Stimulated activated CD8-positive, alpha-beta memory T cell treated with anti-CD3 and anti-CD28 coated beads, Interleukin-7, amount 100 ng/mL, for 48 hours (primary cell): ENCODE measurements around the gene SYNE1.
"Not testable (repeated sequence)": the region's sequence is repeated elsewhere in the genome, so short reads cannot be mapped to it uniquely, and the experiment has no call there.

ENCODE experiments used
- DNase-seq, 2 donors: peaks; one replicate each; pipeline ENCODE4 v3.0.0-alpha.2; 2020; ENCODE audit warnings: low read depth in 1 of 2; ENCODE audit errors: extremely low read depth in 1 of 2

The SYNE1 gene

DNA sequence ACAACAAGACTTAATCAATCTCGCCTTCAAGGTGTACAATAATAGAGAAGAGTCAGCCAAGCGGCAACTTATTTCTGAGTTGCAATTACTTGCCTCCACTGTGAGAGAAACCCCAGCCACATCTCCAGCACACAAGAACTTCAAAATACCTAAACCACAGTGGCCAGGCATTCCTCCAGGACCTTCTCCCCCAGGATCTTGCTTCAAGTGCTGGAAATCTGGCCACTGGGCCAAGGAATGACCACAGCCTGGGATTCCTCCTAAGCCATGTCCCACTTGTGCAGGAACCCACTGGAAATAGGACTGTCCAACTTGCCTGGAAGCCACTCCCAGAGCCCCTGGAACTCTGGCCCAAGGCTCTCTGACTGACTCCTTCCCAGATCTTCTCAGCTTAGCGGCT, 144.9 kb downstream of the SYNE1 start:
- DNase-seq = not testable (repeated sequence)

DNA sequence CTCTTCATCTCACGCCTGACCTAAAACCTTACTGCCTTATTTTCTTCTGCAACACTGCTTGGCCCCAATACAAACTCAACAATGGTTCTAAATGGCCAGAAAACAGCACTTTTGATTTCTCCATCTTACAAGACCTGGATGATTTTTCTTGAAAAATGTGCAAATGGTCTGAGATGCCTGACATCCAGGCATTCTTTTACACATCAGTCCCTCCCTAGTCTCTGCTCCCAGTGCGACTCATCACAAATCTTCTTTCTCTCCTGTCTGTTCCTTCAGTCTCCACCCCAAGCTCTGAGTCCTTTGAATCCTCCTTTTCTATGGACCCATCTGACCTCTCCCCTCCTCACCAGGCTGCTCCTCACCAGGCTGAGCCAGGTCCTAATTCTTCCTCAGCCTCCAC, 145.7 kb downstream of the SYNE1 start:
- not testable (repeated sequence) for DNase-seq

DNA sequence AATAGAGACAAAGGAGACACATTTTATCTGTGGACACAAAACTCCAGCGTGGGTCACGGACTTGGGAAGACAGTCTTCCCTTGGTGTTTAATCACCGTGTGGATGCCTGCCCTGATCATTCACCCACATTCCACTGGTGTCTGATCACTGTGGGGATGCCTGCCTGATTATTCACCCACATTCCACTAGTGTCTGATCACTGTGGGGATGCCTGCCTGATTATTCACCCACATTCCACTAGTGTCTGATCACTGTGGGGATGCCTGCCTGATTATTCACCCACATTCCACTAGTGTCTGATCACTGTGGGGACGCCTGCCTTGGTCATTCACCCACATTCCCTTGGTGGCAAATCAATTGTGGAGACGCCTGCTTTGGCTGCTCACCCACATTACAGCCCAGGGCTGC, 146.2 kb downstream of the SYNE1 start:
- not testable (repeated sequence) for DNase-seq

DNA sequence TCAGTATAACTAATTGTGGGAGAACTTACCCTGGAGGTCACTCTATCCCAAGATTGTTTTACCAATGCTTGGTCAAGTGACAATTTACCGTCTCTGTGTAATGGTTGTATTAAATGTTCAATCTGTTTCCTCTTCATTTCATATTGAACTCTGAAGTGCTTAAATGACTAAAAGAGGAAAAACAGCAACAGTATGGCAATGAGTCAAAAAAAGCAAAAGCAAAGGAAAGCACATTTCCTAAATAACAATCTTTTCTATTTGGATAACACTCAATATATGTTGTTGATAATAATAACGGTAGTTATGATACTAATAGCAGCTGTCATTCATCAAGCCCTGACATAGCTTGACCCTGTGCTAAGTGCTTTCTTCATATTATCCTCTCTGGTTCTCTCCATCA, 152.4 kb downstream of the SYNE1 start:
- DNase-seq = no peak

DNA sequence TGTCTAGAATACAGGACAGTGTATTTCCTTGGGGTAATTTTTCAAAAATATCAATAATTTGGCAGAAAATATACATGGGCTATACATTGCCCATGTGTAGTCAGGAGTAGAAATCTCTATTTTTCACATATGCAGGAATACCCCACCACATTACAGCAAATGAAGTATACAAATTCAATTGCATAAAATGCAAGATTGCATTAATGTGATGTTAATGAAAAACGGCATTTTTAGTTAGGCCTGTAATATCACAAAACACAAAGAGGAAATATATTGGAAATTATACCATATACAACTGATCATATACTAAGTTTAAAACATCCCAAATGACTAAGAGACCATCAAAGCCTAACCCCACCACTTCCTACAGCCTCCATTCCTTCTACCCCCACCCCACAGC, 154.9 kb downstream of the SYNE1 start:
- no peak for DNase-seq

DNA sequence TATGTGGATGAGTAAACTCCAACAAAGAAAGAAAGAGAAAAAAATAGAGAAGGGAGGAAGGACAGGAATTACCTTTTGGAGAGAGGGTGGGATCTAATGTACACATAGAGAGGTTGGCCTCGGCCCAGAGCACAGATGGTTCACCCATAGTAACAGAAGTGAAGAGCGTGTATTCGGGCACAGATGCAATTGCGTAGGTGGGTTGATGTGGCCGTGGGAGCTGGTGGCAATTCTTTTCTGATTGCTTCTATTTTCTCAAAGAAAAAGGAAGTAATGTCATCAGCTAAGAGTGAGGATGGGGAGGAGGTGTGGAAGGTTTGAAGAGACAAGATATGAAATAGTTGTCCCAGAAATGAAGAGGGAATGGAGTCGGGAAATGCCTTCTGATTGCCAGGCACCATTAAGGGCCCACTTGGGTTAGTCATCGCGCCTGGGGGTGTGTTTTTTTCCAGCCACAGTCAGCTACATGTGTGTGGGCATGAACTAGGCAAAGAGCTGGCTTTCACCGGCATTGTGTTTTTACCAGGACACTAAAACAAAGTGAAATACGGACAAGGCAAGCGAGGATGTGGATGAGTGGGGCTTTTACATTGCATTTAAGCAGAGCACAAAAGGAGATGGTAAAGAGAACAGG, 158.7 kb downstream of the SYNE1 start:
- DNase-seq = no peak

DNA sequence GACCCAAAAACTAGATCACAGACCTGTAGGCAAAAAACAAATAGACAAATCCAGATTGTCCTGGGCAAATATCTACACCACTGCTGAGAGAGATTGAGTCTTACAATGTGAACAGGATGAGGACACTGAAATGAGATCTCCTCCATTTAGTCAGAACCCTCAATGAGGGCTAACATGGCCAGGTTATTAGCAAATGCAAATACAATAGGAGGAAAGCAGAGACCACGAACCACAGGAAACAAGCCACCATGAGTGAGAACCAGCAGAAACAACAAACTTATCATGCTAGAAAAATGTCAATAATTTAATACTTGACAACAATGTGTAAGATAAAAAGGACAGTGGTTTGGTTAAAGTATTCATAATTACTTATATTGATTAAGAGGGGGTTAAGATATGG, 162.8 kb downstream of the SYNE1 start:
- DNase-seq = no peak

DNA sequence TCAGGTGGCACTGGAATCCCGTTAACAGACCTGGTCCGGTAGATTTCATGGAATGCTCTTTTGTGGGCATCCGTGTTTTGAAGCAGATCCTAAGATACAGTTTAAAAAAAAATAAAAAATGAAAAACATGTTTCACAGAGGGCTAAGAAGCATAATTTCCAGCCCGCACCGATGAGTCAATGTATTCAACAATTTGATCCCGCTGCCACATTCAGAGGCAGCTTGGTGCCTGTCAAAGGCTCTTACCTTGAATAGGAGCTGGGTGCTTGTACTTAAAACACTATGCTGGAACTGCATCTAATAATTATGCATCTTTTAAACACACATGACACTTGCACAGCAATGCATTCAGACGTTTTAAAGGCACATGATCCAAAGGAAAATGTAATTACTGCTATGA, 164.8 kb downstream of the SYNE1 start:
- no peak for DNase-seq

DNA sequence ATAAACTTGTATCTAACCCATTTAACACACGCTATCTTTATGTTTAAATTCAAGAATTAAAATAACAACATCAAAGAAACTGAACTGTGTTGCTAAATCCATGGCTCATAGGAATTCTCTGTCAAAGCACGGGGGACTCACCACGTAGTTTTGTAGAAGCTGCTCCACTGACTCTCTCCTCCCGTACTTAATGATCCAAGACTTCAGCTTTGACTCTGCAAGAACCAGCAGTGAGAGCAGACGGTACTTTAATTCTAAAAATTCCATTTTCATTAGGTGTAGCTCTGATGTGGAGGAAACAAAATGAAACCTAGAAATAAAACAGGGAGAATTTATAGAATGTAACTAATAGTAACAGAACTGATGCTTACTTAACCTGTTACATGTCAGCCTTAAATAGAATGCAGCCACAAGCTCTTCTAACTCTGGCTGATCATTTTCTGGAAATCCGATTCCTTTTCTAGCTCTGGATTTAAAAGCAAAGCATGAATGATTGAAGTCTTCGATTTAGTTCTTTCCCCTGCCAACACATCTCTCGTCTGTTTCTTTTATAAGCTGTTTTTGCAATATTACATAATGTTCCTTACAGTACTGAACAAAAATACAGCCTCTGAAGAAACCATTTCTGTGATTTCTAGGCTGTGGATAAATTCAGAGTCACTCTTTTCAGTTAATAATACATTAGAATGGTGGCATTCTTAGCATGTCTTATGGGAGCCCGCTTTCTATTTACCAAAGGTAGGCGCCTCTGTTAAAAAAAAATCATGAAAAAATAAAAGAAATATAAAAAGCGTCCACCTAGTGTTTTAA, 165.5 kb downstream of the SYNE1 start:
- no peak for DNase-seq

DNA sequence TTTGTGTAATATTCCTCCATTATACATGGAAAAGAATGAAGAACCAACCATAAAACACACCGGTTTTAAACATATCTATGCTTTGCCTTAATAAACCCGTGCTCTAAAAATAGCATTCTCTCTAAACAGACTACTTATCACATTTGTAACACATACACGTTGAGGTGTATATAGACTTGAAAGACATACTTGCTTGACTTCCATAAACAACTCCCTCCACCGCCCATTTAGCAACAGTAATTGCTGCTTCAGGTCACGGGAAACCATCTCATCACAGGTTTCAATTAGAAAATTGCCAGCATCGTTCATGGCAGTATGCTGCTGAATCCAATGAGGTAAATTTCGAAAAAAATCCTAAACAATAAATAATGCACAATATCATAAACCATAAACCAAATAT, 174.0 kb downstream of the SYNE1 start:
- DNase-seq = no peak

DNA sequence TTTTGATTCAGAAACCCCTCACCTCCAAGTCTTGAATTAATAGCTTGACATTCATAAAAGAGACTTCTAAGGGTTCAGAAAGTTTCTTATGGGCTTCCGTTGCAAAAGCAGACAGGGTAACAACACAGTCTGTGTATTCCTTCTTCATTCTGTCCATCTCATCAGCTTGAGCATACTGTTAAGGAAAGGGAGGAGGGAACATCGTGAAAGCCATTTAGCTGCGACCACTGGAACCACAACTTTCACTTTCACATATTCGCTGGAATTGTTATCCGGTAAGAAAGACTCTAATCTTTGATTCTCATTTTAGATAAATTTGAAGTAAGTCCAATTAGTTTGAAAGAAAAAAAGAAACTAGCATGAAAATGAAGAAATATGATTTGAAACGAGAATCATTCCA, 174.4 kb downstream of the SYNE1 start:
- no peak for DNase-seq

DNA sequence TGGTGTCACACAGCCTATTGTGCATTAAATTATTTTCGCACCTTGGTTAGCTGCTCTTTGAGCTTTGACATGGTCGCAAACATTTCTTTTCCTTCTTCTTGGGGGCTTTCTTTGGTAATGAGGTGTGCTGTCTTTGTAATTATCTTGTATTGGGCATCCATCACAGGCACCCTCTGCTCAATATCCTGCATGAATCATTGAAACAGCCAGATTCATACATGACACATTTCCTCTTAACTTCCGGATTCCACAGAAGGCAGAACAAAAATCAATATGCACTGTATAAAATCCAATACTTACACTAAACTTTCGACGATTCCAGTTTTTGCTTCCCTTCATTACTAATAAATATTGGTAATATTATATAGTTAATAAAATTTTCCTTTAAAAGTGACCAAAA, 175.6 kb downstream of the SYNE1 start:
- no peak for DNase-seq

DNA sequence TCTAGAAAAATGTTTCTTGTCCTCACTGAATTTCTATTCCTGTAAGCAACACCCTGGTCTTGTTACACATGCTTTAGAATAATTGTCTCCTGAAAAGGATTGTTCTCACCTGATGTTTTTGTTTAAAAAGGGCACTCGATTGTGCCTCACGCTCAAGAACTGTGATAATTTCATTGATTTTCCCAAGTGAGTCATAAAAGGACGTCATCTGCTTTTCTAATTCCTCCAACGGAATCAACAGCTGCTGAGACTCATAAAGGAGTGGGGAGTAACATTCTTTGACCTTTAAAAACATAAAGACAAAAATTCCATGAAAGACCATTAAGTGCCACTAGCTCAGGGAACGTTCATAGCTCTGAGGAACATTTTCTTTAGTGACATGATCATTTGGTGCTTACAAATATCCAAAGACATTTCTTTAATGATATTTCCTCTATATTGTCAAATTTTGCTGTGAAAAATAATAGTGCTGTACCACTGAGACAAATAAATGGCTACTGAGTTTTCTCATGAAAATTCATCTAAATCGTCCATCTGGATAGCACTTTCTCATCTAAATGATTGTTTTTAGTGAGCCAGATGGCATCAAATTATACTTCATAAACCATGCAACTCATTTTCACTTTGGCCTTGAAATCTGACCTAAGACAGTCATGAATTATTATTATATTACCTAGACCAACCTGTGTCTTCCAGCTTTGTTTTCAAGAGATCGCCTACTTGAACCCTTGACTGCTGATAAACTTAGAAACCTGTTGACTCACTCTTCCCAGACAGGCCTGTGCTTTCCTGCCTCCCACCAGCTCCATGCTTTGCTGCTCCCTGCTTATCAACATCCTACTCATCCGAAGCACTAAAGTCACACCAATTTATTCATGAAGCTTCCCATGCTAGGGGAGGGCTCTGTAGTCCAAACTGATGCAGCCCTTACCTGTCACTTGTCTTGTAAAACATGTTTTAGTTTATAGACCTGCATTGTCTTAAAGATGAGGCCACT, 178.2 kb downstream of the SYNE1 start:
- no peak for DNase-seq

DNA sequence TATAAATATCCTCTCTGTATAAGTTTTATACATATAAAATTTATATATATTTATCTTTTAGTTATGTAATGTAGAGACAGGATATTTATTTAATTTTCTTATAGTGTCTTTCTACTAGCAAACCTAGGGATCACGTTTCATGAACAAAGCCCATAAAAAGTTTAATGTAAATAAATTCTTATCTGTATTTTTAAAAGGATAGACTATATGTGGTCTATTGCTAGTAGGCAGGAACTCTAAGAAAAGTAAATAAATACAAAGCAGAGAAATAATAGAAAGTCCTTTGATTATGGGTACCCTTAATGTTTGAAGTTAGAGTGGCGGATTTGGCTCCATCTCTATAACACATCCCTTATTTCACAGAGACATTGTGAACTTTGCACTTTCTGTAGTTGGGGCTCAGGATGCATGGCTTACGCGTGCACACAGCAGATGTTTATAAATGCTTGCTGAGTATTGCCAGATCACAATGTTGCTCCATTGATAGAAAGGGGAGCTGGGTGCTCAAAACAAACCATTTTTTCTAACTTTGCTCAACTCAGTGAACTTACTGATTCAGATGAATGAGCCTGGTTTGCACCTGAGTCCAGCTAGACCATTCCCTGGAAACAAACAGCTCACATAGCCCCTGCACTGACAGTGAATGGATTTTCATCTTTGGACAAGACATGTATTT, 179.1 kb downstream of the SYNE1 start:
- DNase-seq = no peak

DNA sequence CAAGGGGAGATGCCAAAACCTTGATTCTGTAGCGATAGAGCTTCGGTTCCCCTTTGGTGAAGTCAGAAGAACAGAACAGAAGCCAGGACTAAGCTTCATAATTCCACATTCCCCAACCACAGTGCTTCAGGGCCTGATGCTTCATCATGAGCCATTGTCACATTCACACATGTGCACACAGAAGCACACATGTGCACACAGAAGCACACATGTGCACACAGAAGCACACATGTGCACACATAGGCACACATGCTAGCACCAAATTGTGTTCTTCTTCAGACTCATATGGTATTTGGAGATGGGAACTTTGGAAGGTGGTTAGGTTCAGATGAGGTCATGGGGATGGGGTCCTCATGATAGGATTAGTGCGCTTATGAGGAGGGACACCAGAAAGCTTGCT, 183.2 kb downstream of the SYNE1 start:
- DNase-seq = no peak

DNA sequence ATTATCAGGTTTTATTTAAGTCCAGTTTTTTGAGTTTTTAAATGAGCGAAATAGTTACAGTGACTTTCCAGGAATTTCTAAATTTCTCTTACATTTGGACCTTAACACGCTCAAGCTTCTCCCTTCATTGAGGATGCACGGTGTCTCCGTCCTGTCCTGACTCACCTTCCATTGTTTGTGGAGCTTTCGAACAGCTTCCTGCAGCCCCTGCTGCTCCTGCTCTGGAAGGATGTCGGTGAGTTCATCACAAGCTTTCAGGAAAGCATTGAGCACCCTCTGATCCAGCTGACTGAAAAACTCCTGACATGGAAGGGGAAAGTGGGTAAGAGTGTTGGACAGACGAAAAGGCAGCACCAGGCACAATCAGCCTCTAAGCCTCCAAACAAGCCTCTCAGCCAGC, 183.7 kb downstream of the SYNE1 start:
- DNase-seq = no peak

DNA sequence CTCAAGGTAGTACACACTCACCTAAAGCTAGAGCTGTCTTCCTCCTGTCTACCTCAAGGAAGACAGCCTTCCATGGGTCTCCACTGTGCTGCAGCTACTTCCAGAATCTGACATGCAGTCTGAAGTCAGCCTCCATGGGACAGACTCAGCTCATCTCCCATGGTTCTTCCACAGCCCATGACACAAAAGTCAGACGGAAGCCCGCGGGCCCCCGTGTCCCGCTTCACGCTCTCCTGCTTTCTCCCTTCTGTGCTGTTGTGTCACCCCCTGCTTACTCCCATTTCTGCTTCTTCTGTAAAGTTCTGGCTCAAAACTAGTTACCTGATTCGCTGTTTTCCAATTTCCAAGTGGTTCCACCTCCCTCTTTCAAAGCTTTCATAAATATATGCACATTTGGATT, 184.5 kb downstream of the SYNE1 start:
- no peak for DNase-seq

DNA sequence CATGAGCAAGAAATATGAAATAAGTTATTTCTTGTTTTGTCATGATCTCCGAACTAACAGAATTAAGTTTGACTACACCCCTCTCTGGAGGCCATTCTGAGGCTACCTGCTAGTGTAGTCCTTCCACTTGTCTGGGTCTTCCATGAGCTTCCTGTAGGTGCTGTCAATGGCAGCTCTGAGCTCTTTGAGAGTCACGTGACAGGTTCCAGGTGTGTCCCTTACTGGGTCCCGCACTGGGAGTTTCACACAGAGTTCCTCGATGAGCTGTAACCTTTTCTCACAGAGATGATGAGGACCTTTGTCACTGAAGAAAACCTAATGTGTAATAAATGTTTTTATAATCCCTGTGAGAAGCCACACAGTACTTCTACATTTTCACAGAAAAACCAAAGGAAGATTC, 186.6 kb downstream of the SYNE1 start:
- DNase-seq = no peak

DNA sequence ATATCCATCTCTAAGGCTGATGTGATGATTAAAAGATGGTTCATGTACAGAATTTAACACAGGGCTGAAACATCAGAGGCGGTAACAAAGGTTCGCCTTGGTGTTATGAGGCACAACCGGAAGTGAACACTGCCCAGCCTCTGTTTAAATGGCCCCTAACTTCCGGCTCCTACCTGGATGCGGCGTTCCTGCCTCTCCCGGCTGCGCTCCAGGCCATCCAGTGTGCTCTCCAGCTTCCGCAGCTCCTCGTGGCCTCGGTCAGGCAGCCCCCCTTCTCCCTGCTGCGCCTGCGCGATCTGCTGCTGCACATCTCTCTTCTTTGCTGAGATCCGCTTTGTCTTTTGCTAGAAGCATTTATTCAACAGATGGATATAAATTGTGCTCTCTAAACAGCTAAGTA, 195.3 kb downstream of the SYNE1 start:
- no peak for DNase-seq

DNA sequence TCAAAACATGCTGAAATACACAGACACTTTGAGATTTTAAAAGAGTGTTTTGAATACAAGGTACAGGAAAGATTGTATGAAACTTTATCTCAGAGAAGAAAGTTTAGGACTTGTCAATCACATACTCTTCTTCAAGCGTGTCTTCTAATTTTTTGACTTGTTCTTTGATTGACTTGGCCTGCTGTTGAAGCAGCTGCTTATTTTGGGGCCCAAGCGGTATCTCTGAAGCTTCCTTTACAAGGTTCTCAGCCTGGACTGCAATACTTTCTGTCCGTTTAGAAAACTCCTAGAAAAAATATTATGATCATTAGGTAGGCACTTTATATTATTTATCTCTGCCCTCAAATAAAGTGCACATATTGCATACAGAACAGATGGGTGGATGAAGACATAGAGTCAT, 201.3 kb downstream of the SYNE1 start:
- no peak for DNase-seq

DNA sequence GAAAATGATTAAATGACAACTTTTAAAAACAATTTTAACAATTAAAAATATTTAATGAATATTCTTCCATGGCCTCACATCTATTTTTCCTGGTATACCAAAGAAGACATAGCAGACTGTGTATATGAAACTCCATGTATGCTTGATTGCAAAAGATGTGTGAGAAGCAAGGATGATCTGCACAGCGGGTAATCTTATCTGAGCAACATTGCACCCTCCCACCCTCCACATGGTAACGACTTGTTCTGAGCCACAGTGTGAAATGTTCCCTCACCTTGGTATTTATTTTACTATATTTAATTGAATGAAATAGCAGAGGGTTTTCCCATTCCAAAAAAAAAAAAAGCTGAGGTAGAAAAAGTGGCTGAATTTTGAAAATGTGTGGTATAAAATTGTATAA, 204.4 kb downstream of the SYNE1 start:
- no peak for DNase-seq
